ENCODE data around the gene ADIPOR1. TPM values are rescaled to one million over a fixed set of nuclear protein-coding genes. Genes with fewer than 3 reads are reported as not detected.
"Not testable (repeated sequence)": the region's sequence is repeated elsewhere in the genome, so short reads cannot be mapped to it uniquely, and the experiment has no call there.

The ADIPOR1 gene
- total RNA-seq, 1 donor from 2014 or later: 126 TPM

DNA sequence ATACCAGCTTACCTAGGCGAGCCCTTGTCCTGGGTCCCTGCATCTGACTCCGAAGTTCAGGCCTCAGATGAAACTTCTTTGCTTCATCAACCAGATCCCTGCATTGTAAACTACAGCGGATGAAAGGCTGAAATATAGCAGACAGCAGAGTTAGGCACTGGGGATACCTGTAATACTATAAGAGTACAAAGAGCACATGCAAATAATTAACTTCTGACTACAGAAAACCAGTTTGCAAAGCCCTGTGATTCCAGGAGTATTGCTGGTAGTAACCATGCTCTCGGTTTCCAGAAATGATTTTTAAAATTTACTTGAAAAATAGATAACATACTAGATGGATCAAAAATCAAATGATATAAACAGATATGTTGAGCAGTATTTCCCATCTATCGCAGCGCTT, 49.1 kb downstream of the ADIPOR1 start:
- ATAC-seq (no peak), DNase-seq (no peak)
- peaks cover 90% of the 10 kb centered on the region for H3K36me3 ChIP-seq
- H3K9me3 ChIP-seq: no peaks in the 10 kb centered on the region
- H3K4me3 ChIP-seq: no peak overlapping the region
- H3K4me1 ChIP-seq: no peaks in the 10 kb centered on the region
- TF ChIP-seq, protein P1, sequence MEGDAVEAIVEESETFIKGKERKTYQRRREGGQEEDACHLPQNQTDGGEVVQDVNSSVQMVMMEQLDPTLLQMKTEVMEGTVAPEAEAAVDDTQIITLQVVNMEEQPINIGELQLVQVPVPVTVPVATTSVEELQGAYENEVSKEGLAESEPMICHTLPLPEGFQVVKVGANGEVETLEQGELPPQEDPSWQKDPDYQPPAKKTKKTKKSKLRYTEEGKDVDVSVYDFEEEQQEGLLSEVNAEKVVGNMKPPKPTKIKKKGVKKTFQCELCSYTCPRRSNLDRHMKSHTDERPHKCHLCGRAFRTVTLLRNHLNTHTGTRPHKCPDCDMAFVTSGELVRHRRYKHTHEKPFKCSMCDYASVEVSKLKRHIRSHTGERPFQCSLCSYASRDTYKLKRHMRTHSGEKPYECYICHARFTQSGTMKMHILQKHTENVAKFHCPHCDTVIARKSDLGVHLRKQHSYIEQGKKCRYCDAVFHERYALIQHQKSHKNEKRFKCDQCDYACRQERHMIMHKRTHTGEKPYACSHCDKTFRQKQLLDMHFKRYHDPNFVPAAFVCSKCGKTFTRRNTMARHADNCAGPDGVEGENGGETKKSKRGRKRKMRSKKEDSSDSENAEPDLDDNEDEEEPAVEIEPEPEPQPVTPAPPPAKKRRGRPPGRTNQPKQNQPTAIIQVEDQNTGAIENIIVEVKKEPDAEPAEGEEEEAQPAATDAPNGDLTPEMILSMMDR (IDR thresholded peaks at IDR 0.05): no peak
- H3K27me3 ChIP-seq: no peaks in the 10 kb centered on the region
- intact Hi-C loops (cut with DNase I): no loop called here
- H3K27ac ChIP-seq: no peak overlapping the region

DNA sequence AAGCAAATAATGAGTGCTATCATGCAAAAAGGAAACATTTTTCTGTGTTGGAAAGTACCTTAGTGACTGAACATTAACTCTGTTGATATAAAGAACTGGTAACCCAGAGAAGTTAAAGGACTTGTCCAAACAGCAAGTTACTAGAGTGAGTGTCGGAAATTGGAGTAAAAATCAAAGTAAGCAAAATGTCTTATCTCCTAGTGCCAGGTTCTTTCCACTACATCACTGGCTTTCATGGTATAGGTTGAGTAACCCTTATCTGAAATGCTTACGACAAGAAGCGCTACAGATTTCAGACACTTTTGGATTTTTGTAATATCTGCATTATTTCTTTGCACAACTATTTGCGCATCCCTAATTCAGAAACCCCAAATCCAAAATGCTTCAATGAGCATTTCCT, 52.8 kb downstream of the ADIPOR1 start:
- ATAC-seq (no peak), DNase-seq (no peak)
- intact Hi-C loops (cut with DNase I): no loop called here
- Histone ChIP-seq H3K27me3 (no peaks in the 10 kb centered on the region), H3K9me3 (no peaks in the 10 kb centered on the region), H3K4me1 (no peaks in the 10 kb centered on the region), H3K4me3 (no peak overlapping the region), H3K36me3 (peaks cover 79% of the 10 kb centered on the region), H3K27ac (no peak overlapping the region)
- TF ChIP-seq, protein P1 (IDR thresholded peaks at IDR 0.05): no peak

DNA sequence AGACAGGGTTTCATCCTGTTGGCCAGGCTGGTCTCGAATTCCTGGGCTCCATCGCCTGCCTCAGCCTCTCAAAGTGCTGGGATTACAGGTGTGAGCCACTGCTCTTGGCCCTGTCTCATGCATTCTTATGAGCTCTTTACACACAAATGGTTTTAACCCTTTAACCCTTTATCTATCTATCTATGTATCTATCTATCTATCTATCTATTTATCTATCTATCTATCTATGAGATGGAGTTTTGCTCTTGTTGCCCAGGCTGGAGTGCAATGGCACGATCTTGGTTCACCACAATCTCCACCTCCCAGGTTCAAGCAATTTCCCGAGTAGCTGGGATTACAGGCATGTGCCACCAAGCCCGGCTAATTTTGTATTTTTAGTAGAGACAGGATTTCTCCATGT, 54.3 kb downstream of the ADIPOR1 start:
- DNase-seq; H3K27ac ChIP-seq; H3K4me1 ChIP-seq; H3K27me3 ChIP-seq; intact Hi-C loops (cut with DNase I); H3K9me3 ChIP-seq; ATAC-seq; H3K4me3 ChIP-seq: not testable (repeated sequence)
- H3K36me3 ChIP-seq: peaks cover 79% of the 10 kb centered on the region

DNA sequence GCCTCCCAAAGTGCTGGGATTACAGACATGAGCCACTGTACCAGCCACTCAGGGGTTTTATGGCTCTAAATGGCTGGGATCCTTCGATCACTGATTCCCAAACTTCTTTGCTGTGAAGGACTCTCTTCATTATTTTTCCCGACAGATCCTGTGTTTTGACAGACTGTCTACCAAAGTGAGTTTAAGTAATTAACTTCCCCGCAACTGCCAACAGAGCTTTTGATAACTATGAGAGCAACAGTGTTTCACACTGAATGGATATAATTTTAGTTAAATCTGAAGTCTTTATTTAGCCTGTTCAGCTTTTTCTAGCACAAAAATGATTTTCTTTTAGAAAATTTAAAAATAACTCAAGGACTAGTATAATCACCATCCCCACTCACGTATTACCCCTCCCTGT, 56.6 kb downstream of the ADIPOR1 start:
- Histone ChIP-seq H3K4me1 (no peaks in the 10 kb centered on the region), H3K9me3 (no peaks in the 10 kb centered on the region), H3K36me3 (peaks cover 79% of the 10 kb centered on the region), H3K27me3 (no peaks in the 10 kb centered on the region), H3K4me3 (no peak overlapping the region), H3K27ac (no peak overlapping the region)
- no peak for DNase-seq
- no peak for ATAC-seq
- intact Hi-C loops (cut with DNase I): no loop called here
- TF ChIP-seq, protein P1 (IDR thresholded peaks at IDR 0.05): no peak

DNA sequence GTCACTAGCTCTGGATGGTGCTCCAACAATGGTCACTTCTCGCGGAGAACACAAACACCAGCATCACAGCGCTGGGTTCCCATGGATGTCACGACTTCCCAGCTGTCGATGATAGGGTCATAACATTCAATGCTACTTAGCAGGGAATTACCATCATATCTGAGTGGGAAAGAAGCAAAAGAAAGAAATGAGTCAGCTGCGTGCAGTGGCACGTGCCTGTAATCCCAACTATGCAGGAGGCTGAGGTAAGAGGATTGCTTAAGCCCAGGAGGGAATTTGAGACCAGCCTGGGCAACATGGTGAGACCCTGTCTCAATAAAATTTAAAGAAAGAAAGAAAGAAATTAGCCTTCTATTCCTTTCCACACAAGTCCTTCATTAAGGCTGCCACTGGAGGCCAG, 65.6 kb downstream of the ADIPOR1 start:
- H3K27me3 ChIP-seq: no peaks in the 10 kb centered on the region
- no peaks in the 10 kb centered on the region for H3K9me3 ChIP-seq
- H3K4me1 ChIP-seq: peaks cover 7% of the 10 kb centered on the region
- TF ChIP-seq, protein P1 (IDR thresholded peaks at IDR 0.05): no peak
- intact Hi-C loops (cut with DNase I): no loop called here
- DNase-seq (no peak), ATAC-seq (no peak)
- H3K27ac ChIP-seq: no peak overlapping the region
- H3K36me3 ChIP-seq: peaks cover 71% of the 10 kb centered on the region
- H3K4me3 ChIP-seq: no peak overlapping the region

Other genes starting within 250 kb of the ADIPOR1 start
- gene SYT2, start 247.9 kb downstream of the ADIPOR1 start, total RNA-seq: 0.06 TPM
- 57.3 TPM for gene KDM5B, start 149.9 kb downstream of the ADIPOR1 start, total RNA-seq
- gene PCAT6, start 147.4 kb downstream of the ADIPOR1 start, total RNA-seq: 0.81 TPM
- 10.0 TPM for gene RABIF, start 69.2 kb downstream of the ADIPOR1 start, total RNA-seq
- 24.4 TPM for gene KLHL12, start 31.1 kb downstream of the ADIPOR1 start, total RNA-seq
- 71.8 TPM for gene CYB5R1, start 8.9 kb upstream of the ADIPOR1 start, total RNA-seq
- gene TMEM183A, start 49.1 kb upstream of the ADIPOR1 start, total RNA-seq: 50.4 TPM
- 1.3 TPM for gene PPFIA4, start 68.2 kb upstream of the ADIPOR1 start, total RNA-seq
- gene MYOG, start 127.7 kb upstream of the ADIPOR1 start, total RNA-seq: not detected
- gene ADORA1, start 169.4 kb upstream of the ADIPOR1 start, total RNA-seq: 4.1 TPM
- gene MYBPH, start 217.5 kb upstream of the ADIPOR1 start, total RNA-seq: not detected
- gene CHI3L1, start 228.4 kb upstream of the ADIPOR1 start, total RNA-seq: 85.1 TPM